ENCODE measurements around the gene FMNL2. TPM values are rescaled to one million over a fixed set of nuclear protein-coding genes. Genes with fewer than 3 reads are reported as not detected.

The FMNL2 gene
- total RNA-seq, 1 experiment from 2014 or later: 33.6 TPM

DNA sequence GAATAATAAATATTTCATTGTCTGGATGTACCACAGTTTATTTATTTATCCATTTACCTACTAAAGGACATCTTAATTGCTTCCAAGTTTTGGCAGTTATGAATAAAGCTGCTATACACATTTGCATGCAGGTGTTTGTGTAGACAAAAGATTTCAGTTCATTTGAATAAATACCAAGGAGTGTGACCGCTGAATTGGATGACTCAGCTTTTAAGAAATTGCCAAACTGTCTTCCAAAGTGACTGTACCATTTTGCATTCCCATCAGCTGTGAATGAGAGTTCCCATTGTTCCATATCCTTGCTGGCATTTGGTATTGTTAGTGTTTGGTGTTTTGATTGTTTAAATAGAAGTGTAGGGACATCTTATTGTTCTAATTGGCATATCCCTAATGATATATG, 36.2 kb upstream of the FMNL2 start:
- Histone ChIP-seq H3K4ac (ENCODE audit: low read depth, low read length) (no peak overlapping the region), H2AK5ac (ENCODE audit: insufficient read length, low read length) (no peak overlapping the region), H3K9ac (ENCODE audit: extremely low read depth, insufficient read length, low read length) (no peak overlapping the region), H3K4me2 (ENCODE audit: insufficient read depth, insufficient read length, low read length) (no peak overlapping the region), H3T11ph (ENCODE audit: low read length) (no peak overlapping the region), H3K23ac (ENCODE audit: insufficient read length, low read depth, low read length) (no peak overlapping the region), H3K27ac (ENCODE audit: insufficient read length, low read depth, low read length) (no peak overlapping the region), H2BK12ac (ENCODE audit: insufficient read length, low read depth, low read length) (no peak overlapping the region), H3K9me3 (ENCODE audit: control insufficient read depth, low read depth, low read length) (no peaks in the 10 kb centered on the region), H4K20me1 (ENCODE audit: control insufficient read depth, insufficient read depth, insufficient read length) (no peaks in the 10 kb centered on the region), H4K8ac (replicated peaks; ENCODE audit: insufficient read length, low read depth, low read length) (no peak overlapping the region), H2AFZ (ENCODE audit: low read length) (no peak overlapping the region), H3K27me3 (ENCODE audit: insufficient read depth, low read length) (no peaks in the 10 kb centered on the region), H3K18ac (ENCODE audit: insufficient read length, low read depth, low read length) (no peak overlapping the region), H4K5ac (ENCODE audit: insufficient read length, low read depth, low read length) (no peak overlapping the region), H3K79me1 (ENCODE audit: insufficient read depth, low read depth, low read length, poor library complexity, severe bottlenecking) (no peaks in the 10 kb centered on the region), H4K91ac (ENCODE audit: insufficient read length, low read depth, low read length) (no peak overlapping the region), H3K4me1 (ENCODE audit: insufficient read depth, low read length) (no peaks in the 10 kb centered on the region), H3K56ac (ENCODE audit: insufficient read length, low read depth, low read length) (no peak overlapping the region), H2BK15ac (ENCODE audit: low read depth, low read length) (no peak overlapping the region), H2BK5ac (ENCODE audit: insufficient read length, low read length) (no peak overlapping the region), H3K79me2 (ENCODE audit: insufficient read depth, low read length) (no peaks in the 10 kb centered on the region), H2BK20ac (ENCODE audit: low read depth, low read length, poor library complexity, severe bottlenecking) (no peak overlapping the region), H2BK120ac (ENCODE audit: low read depth, low read length, poor library complexity, severe bottlenecking) (no peak overlapping the region), H3K14ac (ENCODE audit: insufficient read depth, low read length) (no peak overlapping the region), H3K23me2 (ENCODE audit: insufficient read length, low read depth, low read length, poor library complexity, severe bottlenecking) (no peaks in the 10 kb centered on the region)
- no peak overlapping the region for H3K4me3 Mint-ChIP-seq
- no peak for DNase-seq
- no peaks in the 10 kb centered on the region; a peak in 1 of 7 replicates for H3K36me3 Mint-ChIP-seq (ENCODE audit: insufficient read depth in 1 of 3, low read depth in 3 of 3)
- TF ChIP-seq CTCF (conservative IDR thresholded peaks at IDR 0.05): no peak
- no CpG with 5 or more reads among the region's 1 CpG for WGBS (ENCODE audit: extremely low coverage, insufficient read length, low lambda C conversion rate)
- H3K27me3 Mint-ChIP-seq (ENCODE audit: low read depth): no peaks in the 10 kb centered on the region
- peak overlapping the region in 1 of 3 experiments; percentile 51; a peak in 1 of 7 replicates for H3K27ac Mint-ChIP-seq
- H3K4me1 Mint-ChIP-seq: peaks cover 7 to 11% of the 10 kb centered on the region in 2 experiments; a peak in 3 of 4 replicates
- no peaks in the 10 kb centered on the region for H3K9me3 Mint-ChIP-seq

All from H9 (cell line).